GM12878 (cell line): Measurements from ENCODE around the gene PLPP7. TPM values are rescaled to one million over a fixed set of nuclear protein-coding genes. Genes with fewer than 3 reads are reported as not detected.

Experiments
- CHD4 ChIP-seq: fragments of 200-600 bp; sonication (generic); IDR thresholded peaks from 2 replicates; pipeline ENCODE4 v1.6.1; 2016; ENCODE audit warnings: mild to moderate bottlenecking
- EZH2 ChIP-seq: IDR thresholded peaks from 2 replicates; pipeline ENCODE4 v1.6.1; 2012; ENCODE audit warnings: low read depth, mild to moderate bottlenecking, control low read depth, inconsistent platforms, low read length, borderline replicate concordance; ENCODE audit not compliant: control insufficient read depth
- FOXK2 ChIP-seq: fragments of 450-650 bp; IDR thresholded peaks from 2 replicates; pipeline ENCODE4 v1.6.1; 2017; ENCODE audit warnings: mild to moderate bottlenecking, moderate library complexity
- HCFC1 ChIP-seq: fragments of 150-350 bp; IDR thresholded peaks from 2 replicates; pipeline ENCODE4 v1.6.1; 2014; ENCODE audit warnings: low read length
- JUNB ChIP-seq: IDR thresholded peaks from 2 replicates; pipeline ENCODE4 v1.6.1; 2016; ENCODE audit warnings: antibody characterized with exemption, mild to moderate bottlenecking
- LARP7 ChIP-seq: fragments of 450-650 bp; IDR thresholded peaks from 2 replicates; pipeline ENCODE4 v1.6.1; 2017; ENCODE audit warnings: mild to moderate bottlenecking
- MXI1 ChIP-seq: fragments of 150-350 bp; IDR thresholded peaks from 2 replicates; pipeline ENCODE4 v1.6.1; 2011; ENCODE audit warnings: low read depth, mild to moderate bottlenecking, inconsistent platforms, low read length, improper control_type of control experiment
- PML ChIP-seq: IDR thresholded peaks from 2 replicates; pipeline ENCODE4 v1.6.1; 2012; ENCODE audit warnings: low read length, inconsistent platforms
- POLR2AphosphoS5 ChIP-seq: IDR thresholded peaks from 2 replicates; pipeline ENCODE4 v1.6.1; 2011; ENCODE audit warnings: mild to moderate bottlenecking, low read length, inconsistent platforms
- RAD21 ChIP-seq: IDR thresholded peaks from 2 replicates; pipeline ENCODE4 v1.6.1; 2011; ENCODE audit warnings: mild to moderate bottlenecking, low read depth, low read length, moderate library complexity; ENCODE audit not compliant: insufficient read depth
- TBL1XR1 ChIP-seq: IDR thresholded peaks from 2 replicates; pipeline ENCODE4 v1.6.1; 2012; ENCODE audit warnings: low read depth, low read length, improper control_type of control experiment
- TCF7 ChIP-seq: IDR thresholded peaks from 2 replicates; pipeline ENCODE4 v1.6.1; 2014; ENCODE audit warnings: antibody characterized with exemption, borderline replicate concordance
- ZNF24 ChIP-seq: fragments of 450-650 bp; IDR thresholded peaks from 2 replicates; pipeline ENCODE4 v1.6.1; 2017; ENCODE audit warnings: antibody characterized with exemption, mild to moderate bottlenecking
- polyA plus RNA-seq, 11 experiments: library from polyadenylated mRNA; depleted of rRNA in 4 of 11; unstranded in 6 of 11; stranded (reverse) in 5 of 11; fragments of >200 nt; fragmentation: Nextera tagmentation in 4 of 11; fragmentation: Illumina TruSeq in 1 of 11; extraction: Ambion mirVana in 4 of 11; extraction: Trizol in 1 of 11; gene quantifications; 1 replicate in 1 of 11; 2 replicates in 10 of 11; pipeline versions ENCODE4 v1.2.1 to v1.2.3, GENCODE V29; 2011 to 2016; ENCODE audit warnings: inconsistent platforms in 2 of 11, missing spikeins in 2 of 11, low read depth in 1 of 11
- total RNA-seq, 4 experiments: library from RNA; depleted of rRNA in 3 of 4; stranded (reverse); fragments of >200 nt in 3 of 4; fragmentation: Illumina TruSeq in 1 of 4; extraction: Trizol in 1 of 4; gene quantifications; 2 replicates each; pipeline versions ENCODE4 v1.2.1 to v1.2.3, GENCODE V29; 2013 to 2021
- TF ChIP-seq, protein P1 (sequence below): fragments of 450-650 bp; IDR thresholded peaks from 2 replicates; pipeline ENCODE4 v1.6.1; 2018; ENCODE audit warnings: mild to moderate bottlenecking, low read depth, moderate library complexity; ENCODE audit not compliant: partially characterized antibody
- TF ChIP-seq, protein P2 (sequence below): fragments of 450-650 bp; IDR thresholded peaks from 2 replicates; pipeline ENCODE4 v1.6.1; 2016; ENCODE audit warnings: mild to moderate bottlenecking
- TF ChIP-seq, protein P3 (sequence below): fragments of 450-650 bp; IDR thresholded peaks from 2 replicates; pipeline ENCODE4 v1.6.1; 2017; ENCODE audit warnings: low read depth, mild to moderate bottlenecking, moderate library complexity
- TF ChIP-seq, protein P4 (sequence below), 3 experiments: IDR thresholded peaks in 2 of 3; conservative IDR thresholded peaks in 1 of 3; 2 replicates each; pipeline ENCODE4 v1.5.1; 2011; ENCODE audit warnings: low read depth in 3 of 3, low read length in 3 of 3, mild to moderate bottlenecking in 3 of 3, control low read depth in 2 of 3, moderate library complexity in 2 of 3, inconsistent platforms in 1 of 3, mixed read lengths in 1 of 3; ENCODE audit not compliant: control insufficient read depth in 2 of 3, insufficient read depth in 1 of 3; ENCODE audit errors: extremely low read depth in 1 of 3
- TF ChIP-seq, protein P5 (sequence below): fragments of 450-650 bp; formaldehyde crosslinking; IDR thresholded peaks from 2 replicates; pipeline ENCODE4 v1.5.0; 2022; ENCODE audit warnings: mild to moderate bottlenecking, missing genetic modification characterization

PLPP7 gene
- total and polyA plus RNA-seq, 10 of the 15 experiments (the other 5 are each of a cell fraction or from before 2014, with no cell fraction given), result 0.05 to 1.0 (median 0.40) TPM; not detected in 3

DNA sequence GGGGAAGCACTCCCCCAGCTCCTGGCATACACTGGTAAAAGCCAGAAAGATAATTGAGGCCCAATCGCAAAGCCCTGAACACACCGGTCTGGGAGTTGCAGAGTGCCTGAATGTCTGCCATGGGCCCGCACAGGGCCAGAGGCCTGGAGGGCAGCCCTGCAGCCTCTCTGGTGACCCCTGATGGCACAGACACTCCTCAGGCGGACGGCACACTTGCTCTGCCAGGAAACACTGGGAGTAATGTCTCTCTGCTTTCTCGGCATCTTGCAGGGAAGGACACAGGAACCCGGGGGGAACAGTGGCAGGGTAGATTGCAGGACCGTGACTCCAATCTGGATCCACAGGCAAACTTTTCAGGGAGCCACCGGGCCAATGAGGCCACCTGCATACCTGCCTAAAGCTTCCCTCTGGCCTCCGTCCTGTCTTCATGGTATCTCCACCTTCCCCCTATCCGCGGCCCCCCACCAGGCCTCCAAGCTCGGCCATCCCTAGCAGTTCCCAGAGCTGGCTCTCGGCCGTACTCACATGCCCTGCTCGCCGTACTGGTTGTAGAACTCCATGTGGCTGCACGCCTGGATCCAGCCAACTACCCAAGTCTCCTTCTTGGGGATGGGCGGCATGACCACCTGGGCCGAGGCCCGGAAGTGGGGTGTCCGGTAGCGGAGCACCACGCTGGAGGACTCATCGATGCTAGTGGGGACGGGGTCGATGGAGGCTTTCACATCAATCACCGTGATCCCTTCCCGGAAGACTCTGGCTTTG lies 14.0 kb upstream of the PLPP7 start (continued):
- TF ChIP-seq, protein P1, sequence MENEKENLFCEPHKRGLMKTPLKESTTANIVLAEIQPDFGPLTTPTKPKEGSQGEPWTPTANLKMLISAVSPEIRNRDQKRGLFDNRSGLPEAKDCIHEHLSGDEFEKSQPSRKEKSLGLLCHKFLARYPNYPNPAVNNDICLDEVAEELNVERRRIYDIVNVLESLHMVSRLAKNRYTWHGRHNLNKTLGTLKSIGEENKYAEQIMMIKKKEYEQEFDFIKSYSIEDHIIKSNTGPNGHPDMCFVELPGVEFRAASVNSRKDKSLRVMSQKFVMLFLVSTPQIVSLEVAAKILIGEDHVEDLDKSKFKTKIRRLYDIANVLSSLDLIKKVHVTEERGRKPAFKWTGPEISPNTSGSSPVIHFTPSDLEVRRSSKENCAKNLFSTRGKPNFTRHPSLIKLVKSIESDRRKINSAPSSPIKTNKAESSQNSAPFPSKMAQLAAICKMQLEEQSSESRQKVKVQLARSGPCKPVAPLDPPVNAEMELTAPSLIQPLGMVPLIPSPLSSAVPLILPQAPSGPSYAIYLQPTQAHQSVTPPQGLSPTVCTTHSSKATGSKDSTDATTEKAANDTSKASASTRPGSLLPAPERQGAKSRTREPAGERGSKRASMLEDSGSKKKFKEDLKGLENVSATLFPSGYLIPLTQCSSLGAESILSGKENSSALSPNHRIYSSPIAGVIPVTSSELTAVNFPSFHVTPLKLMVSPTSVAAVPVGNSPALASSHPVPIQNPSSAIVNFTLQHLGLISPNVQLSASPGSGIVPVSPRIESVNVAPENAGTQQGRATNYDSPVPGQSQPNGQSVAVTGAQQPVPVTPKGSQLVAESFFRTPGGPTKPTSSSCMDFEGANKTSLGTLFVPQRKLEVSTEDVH, result no peak
- TF ChIP-seq, protein P2, sequence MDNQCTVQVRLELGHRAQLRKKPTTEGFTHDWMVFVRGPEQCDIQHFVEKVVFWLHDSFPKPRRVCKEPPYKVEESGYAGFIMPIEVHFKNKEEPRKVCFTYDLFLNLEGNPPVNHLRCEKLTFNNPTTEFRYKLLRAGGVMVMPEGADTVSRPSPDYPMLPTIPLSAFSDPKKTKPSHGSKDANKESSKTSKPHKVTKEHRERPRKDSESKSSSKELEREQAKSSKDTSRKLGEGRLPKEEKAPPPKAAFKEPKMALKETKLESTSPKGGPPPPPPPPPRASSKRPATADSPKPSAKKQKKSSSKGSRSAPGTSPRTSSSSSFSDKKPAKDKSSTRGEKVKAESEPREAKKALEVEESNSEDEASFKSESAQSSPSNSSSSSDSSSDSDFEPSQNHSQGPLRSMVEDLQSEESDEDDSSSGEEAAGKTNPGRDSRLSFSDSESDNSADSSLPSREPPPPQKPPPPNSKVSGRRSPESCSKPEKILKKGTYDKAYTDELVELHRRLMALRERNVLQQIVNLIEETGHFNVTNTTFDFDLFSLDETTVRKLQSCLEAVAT, result peak; percentile 29; the same call in 1 of the 2 replicates
- no peak for TF ChIP-seq TCF7
- TF ChIP-seq JUNB, result no peak
- no peak for TF ChIP-seq PML
- TF ChIP-seq, protein P3, sequence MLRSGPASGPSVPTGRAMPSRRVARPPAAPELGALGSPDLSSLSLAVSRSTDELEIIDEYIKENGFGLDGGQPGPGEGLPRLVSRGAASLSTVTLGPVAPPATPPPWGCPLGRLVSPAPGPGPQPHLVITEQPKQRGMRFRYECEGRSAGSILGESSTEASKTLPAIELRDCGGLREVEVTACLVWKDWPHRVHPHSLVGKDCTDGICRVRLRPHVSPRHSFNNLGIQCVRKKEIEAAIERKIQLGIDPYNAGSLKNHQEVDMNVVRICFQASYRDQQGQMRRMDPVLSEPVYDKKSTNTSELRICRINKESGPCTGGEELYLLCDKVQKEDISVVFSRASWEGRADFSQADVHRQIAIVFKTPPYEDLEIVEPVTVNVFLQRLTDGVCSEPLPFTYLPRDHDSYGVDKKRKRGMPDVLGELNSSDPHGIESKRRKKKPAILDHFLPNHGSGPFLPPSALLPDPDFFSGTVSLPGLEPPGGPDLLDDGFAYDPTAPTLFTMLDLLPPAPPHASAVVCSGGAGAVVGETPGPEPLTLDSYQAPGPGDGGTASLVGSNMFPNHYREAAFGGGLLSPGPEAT, result no peak
- no peak for TF ChIP-seq CHD4
- no peak for TF ChIP-seq TBL1XR1
- TF ChIP-seq EZH2, result no peak
- no peak for TF ChIP-seq FOXK2
- peak; percentile 55 for TF ChIP-seq RAD21
- TF ChIP-seq ZNF24, result no peak
- no peak for TF ChIP-seq MXI1
- TF ChIP-seq, protein P4, sequence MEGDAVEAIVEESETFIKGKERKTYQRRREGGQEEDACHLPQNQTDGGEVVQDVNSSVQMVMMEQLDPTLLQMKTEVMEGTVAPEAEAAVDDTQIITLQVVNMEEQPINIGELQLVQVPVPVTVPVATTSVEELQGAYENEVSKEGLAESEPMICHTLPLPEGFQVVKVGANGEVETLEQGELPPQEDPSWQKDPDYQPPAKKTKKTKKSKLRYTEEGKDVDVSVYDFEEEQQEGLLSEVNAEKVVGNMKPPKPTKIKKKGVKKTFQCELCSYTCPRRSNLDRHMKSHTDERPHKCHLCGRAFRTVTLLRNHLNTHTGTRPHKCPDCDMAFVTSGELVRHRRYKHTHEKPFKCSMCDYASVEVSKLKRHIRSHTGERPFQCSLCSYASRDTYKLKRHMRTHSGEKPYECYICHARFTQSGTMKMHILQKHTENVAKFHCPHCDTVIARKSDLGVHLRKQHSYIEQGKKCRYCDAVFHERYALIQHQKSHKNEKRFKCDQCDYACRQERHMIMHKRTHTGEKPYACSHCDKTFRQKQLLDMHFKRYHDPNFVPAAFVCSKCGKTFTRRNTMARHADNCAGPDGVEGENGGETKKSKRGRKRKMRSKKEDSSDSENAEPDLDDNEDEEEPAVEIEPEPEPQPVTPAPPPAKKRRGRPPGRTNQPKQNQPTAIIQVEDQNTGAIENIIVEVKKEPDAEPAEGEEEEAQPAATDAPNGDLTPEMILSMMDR (IDR thresholded peaks at IDR 0.05 in 2 of 3, conservative IDR thresholded peaks at IDR 0.05 in 1 of 3; ENCODE audit: control insufficient read depth in 2 of 3, extremely low read depth in 1 of 3, insufficient read depth in 1 of 3, low read depth in 3 of 3, low read length in 3 of 3), result peak; percentile 47 to 69 (median 57)
- TF ChIP-seq LARP7, result no peak
- TF ChIP-seq, protein P5, sequence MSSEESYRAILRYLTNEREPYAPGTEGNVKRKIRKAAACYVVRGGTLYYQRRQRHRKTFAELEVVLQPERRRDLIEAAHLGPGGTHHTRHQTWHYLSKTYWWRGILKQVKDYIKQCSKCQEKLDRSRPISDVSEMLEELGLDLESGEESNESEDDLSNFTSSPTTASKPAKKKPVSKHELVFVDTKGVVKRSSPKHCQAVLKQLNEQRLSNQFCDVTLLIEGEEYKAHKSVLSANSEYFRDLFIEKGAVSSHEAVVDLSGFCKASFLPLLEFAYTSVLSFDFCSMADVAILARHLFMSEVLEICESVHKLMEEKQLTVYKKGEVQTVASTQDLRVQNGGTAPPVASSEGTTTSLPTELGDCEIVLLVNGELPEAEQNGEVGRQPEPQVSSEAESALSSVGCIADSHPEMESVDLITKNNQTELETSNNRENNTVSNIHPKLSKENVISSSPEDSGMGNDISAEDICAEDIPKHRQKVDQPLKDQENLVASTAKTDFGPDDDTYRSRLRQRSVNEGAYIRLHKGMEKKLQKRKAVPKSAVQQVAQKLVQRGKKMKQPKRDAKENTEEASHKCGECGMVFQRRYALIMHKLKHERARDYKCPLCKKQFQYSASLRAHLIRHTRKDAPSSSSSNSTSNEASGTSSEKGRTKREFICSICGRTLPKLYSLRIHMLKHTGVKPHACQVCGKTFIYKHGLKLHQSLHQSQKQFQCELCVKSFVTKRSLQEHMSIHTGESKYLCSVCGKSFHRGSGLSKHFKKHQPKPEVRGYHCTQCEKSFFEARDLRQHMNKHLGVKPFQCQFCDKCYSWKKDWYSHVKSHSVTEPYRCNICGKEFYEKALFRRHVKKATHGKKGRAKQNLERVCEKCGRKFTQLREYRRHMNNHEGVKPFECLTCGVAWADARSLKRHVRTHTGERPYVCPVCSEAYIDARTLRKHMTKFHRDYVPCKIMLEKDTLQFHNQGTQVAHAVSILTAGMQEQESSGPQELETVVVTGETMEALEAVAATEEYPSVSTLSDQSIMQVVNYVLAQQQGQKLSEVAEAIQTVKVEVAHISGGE (CRISPR knock-in tag), result no peak
- TF ChIP-seq HCFC1, result no peak
- TF ChIP-seq POLR2AphosphoS5, result no peak
